ENCODE results near the gene FRMD4A. TPM values are rescaled to one million over a fixed set of nuclear protein-coding genes. Genes with fewer than 3 reads are reported as not detected.
A peak's percentile ranks its signal among the peaks of the same experiment; 100 is the strongest.

FRMD4A gene
- total RNA-seq, 1 experiment from 2014 or later: not detected

DNA sequence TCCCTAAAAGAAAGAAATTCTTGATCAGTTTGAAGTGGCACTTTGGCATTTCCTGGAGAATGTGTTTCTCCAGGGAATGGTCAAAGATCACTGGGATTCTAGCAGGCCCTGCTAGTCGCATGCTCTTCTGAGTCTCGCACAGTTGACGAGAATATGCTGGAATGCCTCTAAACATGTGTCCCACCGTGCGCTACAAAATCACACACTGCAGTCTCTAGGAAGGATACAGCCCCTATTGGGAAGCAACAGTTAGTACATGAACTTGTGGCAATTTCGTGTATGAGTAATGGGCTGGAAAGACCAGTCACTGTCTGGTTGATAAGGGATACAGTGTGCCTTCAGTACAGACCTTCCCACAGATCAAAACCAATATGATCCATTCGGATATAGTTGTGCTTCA lies 486.1 kb downstream of the FRMD4A start:
- H3K36me3 ChIP-seq (ENCODE audit: insufficient read depth, low read length): no peaks in the 10 kb centered on the region

GRCh38 chr10:13842117-13842516 lies 488.6 kb downstream of the FRMD4A start:
- Histone ChIP-seq H3K27ac (ENCODE audit: low read length) (no peak overlapping the region), H3K36me3 (ENCODE audit: insufficient read depth, low read length) (no peaks in the 10 kb centered on the region), H3K9ac (ENCODE audit: low read length) (no peak overlapping the region), H3K79me2 (ENCODE audit: low read length) (no peaks in the 10 kb centered on the region), H2AFZ (ENCODE audit: low read length) (no peak overlapping the region), H3K4me1 (ENCODE audit: low read length) (no peaks in the 10 kb centered on the region), H4K20me1 (ENCODE audit: insufficient read depth, low read depth, low read length) (no peaks in the 10 kb centered on the region), H3K9me2 (replicated peaks; ENCODE audit: insufficient read depth, low read length) (no peaks in the 10 kb centered on the region), H3K9me3 (ENCODE audit: low read length) (no peaks in the 10 kb centered on the region), H3K4me3 (ENCODE audit: low read length) (no peak overlapping the region), H3K27me3 (ENCODE audit: low read length) (no peaks in the 10 kb centered on the region), H3K4me2 (ENCODE audit: low read depth, low read length, poor library complexity, severe bottlenecking) (no peak overlapping the region)
- no peak for DNase-seq

More for the DNA sequence above, 486.1 kb downstream of the FRMD4A start:
- no peak for DNase-seq
- no peaks in the 10 kb centered on the region for H4K20me1 ChIP-seq (ENCODE audit: insufficient read depth, low read depth, low read length)
- H3K4me2 ChIP-seq (ENCODE audit: low read depth, low read length, poor library complexity, severe bottlenecking): no peak overlapping the region
- no peak overlapping the region for H3K9ac ChIP-seq (ENCODE audit: low read length)
- no peak overlapping the region for H3K27ac ChIP-seq (ENCODE audit: low read length)
- H3K9me2 ChIP-seq (replicated peaks; ENCODE audit: insufficient read depth, low read length): no peaks in the 10 kb centered on the region
- H3K27me3 ChIP-seq (ENCODE audit: low read length): no peaks in the 10 kb centered on the region
- no peaks in the 10 kb centered on the region for H3K79me2 ChIP-seq (ENCODE audit: low read length)
- no peaks in the 10 kb centered on the region for H3K4me1 ChIP-seq (ENCODE audit: low read length)
- H3K9me3 ChIP-seq (ENCODE audit: low read length): no peaks in the 10 kb centered on the region
- H2AFZ ChIP-seq (ENCODE audit: low read length): no peak overlapping the region
- H3K4me3 ChIP-seq (ENCODE audit: low read length): no peak overlapping the region

- no peaks in the 10 kb centered on the region for H3K9me2 ChIP-seq (replicated peaks; ENCODE audit: insufficient read depth, low read length)
- H3K4me3 ChIP-seq (ENCODE audit: low read length): no peak overlapping the region
- H3K4me1 ChIP-seq (ENCODE audit: low read length): no peaks in the 10 kb centered on the region
- no peaks in the 10 kb centered on the region for H4K20me1 ChIP-seq (ENCODE audit: insufficient read depth, low read depth, low read length)
- no peak overlapping the region for H3K4me2 ChIP-seq (ENCODE audit: low read depth, low read length, poor library complexity, severe bottlenecking)
- no peaks in the 10 kb centered on the region for H3K27me3 ChIP-seq (ENCODE audit: low read length)
- H3K79me2 ChIP-seq (ENCODE audit: low read length): no peaks in the 10 kb centered on the region
- no peak for DNase-seq
- no peak overlapping the region for H3K27ac ChIP-seq (ENCODE audit: low read length)
- H3K9ac ChIP-seq (ENCODE audit: low read length): no peak overlapping the region
- no peaks in the 10 kb centered on the region for H3K36me3 ChIP-seq (ENCODE audit: insufficient read depth, low read length)
- no peak overlapping the region for H2AFZ ChIP-seq (ENCODE audit: low read length)
- no peaks in the 10 kb centered on the region for H3K9me3 ChIP-seq (ENCODE audit: low read length)
Measured at GRCh38 chr10:13840036-13840435, 490.7 kb downstream of the FRMD4A start.

- H4K20me1 ChIP-seq (ENCODE audit: insufficient read depth, low read depth, low read length): no peaks in the 10 kb centered on the region
- no peaks in the 10 kb centered on the region for H3K9me2 ChIP-seq (replicated peaks; ENCODE audit: insufficient read depth, low read length)
- no peak for DNase-seq
- no peak overlapping the region for H3K4me3 ChIP-seq (ENCODE audit: low read length)
- H2AFZ ChIP-seq (ENCODE audit: low read length): no peak overlapping the region
- H3K27ac ChIP-seq (ENCODE audit: low read length): no peak overlapping the region
- H3K79me2 ChIP-seq (ENCODE audit: low read length): no peaks in the 10 kb centered on the region
- no peaks in the 10 kb centered on the region for H3K36me3 ChIP-seq (ENCODE audit: insufficient read depth, low read length)
- H3K4me1 ChIP-seq (ENCODE audit: low read length): no peaks in the 10 kb centered on the region
- no peak overlapping the region for H3K9ac ChIP-seq (ENCODE audit: low read length)
- H3K27me3 ChIP-seq (ENCODE audit: low read length): no peaks in the 10 kb centered on the region
- H3K4me2 ChIP-seq (ENCODE audit: low read depth, low read length, poor library complexity, severe bottlenecking): no peak overlapping the region
- no peaks in the 10 kb centered on the region for H3K9me3 ChIP-seq (ENCODE audit: low read length)
Measured at GRCh38 chr10:13839430-13839990, 491.2 kb downstream of the FRMD4A start.

DNA sequence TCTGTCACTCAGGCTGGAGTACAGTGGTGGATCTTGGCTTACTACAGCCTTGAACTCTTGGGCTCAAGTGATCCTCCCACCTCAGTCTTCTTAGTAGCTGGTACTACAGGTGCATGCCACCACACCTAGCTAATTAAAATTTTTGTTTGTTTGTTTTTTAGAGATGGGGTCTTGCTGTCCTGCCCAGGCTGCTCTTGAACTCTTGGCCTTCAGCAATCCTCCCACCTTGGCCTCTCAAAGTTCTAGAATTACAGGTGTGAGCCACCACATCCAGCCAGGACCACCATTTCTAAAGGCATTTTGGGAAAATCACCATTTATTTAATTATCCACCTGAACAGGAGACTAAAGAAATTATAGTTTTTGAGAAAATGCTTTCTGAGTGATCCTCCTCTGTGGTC lies 491.7 kb downstream of the FRMD4A start:
- Histone ChIP-seq H3K4me3 (ENCODE audit: low read length) (no peak overlapping the region), H3K36me3 (ENCODE audit: insufficient read depth, low read length) (no peaks in the 10 kb centered on the region), H3K9me2 (replicated peaks; ENCODE audit: insufficient read depth, low read length) (no peaks in the 10 kb centered on the region), H3K4me2 (ENCODE audit: low read depth, low read length, poor library complexity, severe bottlenecking) (no peak overlapping the region), H3K4me1 (ENCODE audit: low read length) (no peaks in the 10 kb centered on the region), H3K79me2 (ENCODE audit: low read length) (no peaks in the 10 kb centered on the region), H3K9ac (ENCODE audit: low read length) (no peak overlapping the region), H3K27me3 (ENCODE audit: low read length) (no peaks in the 10 kb centered on the region), H4K20me1 (ENCODE audit: insufficient read depth, low read depth, low read length) (no peaks in the 10 kb centered on the region), H2AFZ (ENCODE audit: low read length) (no peak overlapping the region), H3K9me3 (ENCODE audit: low read length) (no peaks in the 10 kb centered on the region), H3K27ac (ENCODE audit: low read length) (no peak overlapping the region)
- no peak for DNase-seq

GRCh38 chr10:13837966-13838365 lies 492.8 kb downstream of the FRMD4A start:
- Histone ChIP-seq H3K4me3 (ENCODE audit: low read length) (no peak overlapping the region), H3K4me1 (ENCODE audit: low read length) (no peaks in the 10 kb centered on the region), H3K9me3 (ENCODE audit: low read length) (no peaks in the 10 kb centered on the region), H3K36me3 (ENCODE audit: insufficient read depth, low read length) (no peaks in the 10 kb centered on the region), H2AFZ (ENCODE audit: low read length) (no peak overlapping the region), H3K79me2 (ENCODE audit: low read length) (no peaks in the 10 kb centered on the region), H3K27me3 (ENCODE audit: low read length) (no peaks in the 10 kb centered on the region), H3K4me2 (ENCODE audit: low read depth, low read length, poor library complexity, severe bottlenecking) (no peak overlapping the region), H3K27ac (ENCODE audit: low read length) (no peak overlapping the region), H4K20me1 (ENCODE audit: insufficient read depth, low read depth, low read length) (no peaks in the 10 kb centered on the region), H3K9ac (ENCODE audit: low read length) (no peak overlapping the region), H3K9me2 (replicated peaks; ENCODE audit: insufficient read depth, low read length) (no peaks in the 10 kb centered on the region)
- DNase-seq: no peak

DNA sequence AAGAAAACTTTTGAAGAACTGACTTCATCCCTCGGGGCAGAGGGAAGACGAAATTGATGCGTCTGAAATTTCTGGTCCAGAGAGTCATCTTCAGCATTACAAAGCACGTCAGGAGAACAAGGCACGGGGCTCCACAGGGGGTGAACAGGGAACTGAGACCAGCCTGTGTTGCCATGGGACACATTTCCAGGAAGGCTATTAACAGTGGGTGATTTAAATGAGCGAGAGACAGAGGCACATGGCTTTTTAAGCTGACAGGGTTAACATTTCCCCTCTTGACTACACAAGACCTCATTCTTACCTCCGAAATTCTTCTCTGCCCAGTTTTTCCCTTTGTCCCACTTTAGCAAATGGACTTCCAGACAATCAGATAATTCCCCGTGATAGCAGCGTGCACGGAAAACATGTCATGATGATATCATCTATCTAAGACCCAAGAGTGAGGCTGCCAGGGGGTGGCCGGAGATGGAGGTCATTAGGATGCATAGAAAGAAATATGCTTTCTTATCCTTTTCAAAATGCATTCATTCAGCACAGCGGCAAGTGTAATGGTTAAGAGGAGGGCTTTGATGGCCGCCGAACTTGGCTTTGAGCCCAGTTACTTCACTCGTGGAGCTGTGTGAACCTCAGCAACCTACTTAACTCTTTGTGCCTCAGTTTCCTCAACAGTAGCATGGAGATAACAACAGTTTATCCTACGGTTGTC lies 496.0 kb downstream of the FRMD4A start:
- Histone ChIP-seq H3K4me2 (ENCODE audit: low read depth, low read length, poor library complexity, severe bottlenecking) (no peak overlapping the region), H2AFZ (ENCODE audit: low read length) (no peak overlapping the region), H3K9ac (ENCODE audit: low read length) (no peak overlapping the region)

DNA sequence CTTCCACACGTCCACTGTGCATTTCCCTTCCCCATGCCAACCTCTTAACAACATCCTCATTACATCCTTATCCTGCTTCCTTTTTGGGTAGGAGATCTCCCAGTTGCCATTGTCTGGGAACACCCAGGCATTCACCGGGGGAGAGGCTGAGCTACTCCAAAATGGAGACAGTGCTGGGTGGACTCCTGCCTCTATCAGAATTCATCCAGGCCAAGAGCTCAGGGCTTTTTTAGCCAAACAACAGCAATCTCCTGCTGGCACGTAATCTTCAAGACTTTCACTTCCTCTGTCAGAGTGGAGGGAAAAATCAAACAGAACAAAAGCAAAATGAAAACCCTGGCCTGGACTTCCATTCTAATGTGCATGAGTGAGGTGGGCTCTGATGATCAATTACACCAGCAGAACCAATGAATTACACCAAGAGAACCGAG lies 499.0 kb downstream of the FRMD4A start:
- Histone ChIP-seq H4K20me1 (ENCODE audit: insufficient read depth, low read depth, low read length) (no peaks in the 10 kb centered on the region), H3K27ac (ENCODE audit: low read length) (no peak overlapping the region), H3K9me2 (replicated peaks; ENCODE audit: insufficient read depth, low read length) (no peaks in the 10 kb centered on the region), H3K4me1 (ENCODE audit: low read length) (peaks cover 9% of the 10 kb centered on the region), H3K4me2 (ENCODE audit: low read depth, low read length, poor library complexity, severe bottlenecking) (peak overlapping the region; percentile 30), H3K9me3 (ENCODE audit: low read length) (no peaks in the 10 kb centered on the region), H3K4me3 (ENCODE audit: low read length) (no peak overlapping the region), H3K27me3 (ENCODE audit: low read length) (no peaks in the 10 kb centered on the region), H2AFZ (ENCODE audit: low read length) (no peak overlapping the region), H3K79me2 (ENCODE audit: low read length) (no peaks in the 10 kb centered on the region), H3K9ac (ENCODE audit: low read length) (no peak overlapping the region), H3K36me3 (ENCODE audit: insufficient read depth, low read length) (no peaks in the 10 kb centered on the region)
- DNase-seq: peak; percentile 48

More for the DNA sequence above, 496.0 kb downstream of the FRMD4A start:
- DNase-seq: no peak
- Histone ChIP-seq H4K20me1 (ENCODE audit: insufficient read depth, low read depth, low read length) (no peaks in the 10 kb centered on the region), H3K4me3 (ENCODE audit: low read length) (no peak overlapping the region), H3K79me2 (ENCODE audit: low read length) (no peaks in the 10 kb centered on the region), H3K9me3 (ENCODE audit: low read length) (no peaks in the 10 kb centered on the region), H3K9me2 (replicated peaks; ENCODE audit: insufficient read depth, low read length) (no peaks in the 10 kb centered on the region), H3K27me3 (ENCODE audit: low read length) (no peaks in the 10 kb centered on the region), H3K4me1 (ENCODE audit: low read length) (peaks cover 9% of the 10 kb centered on the region), H3K36me3 (ENCODE audit: insufficient read depth, low read length) (no peaks in the 10 kb centered on the region), H3K27ac (ENCODE audit: low read length) (no peak overlapping the region)

Data from Karpas-422 (cell line).